ENCODE measurements around the gene GOLGA6B.
"Not testable (repeated sequence)": the region's sequence is repeated elsewhere in the genome, so short reads cannot be mapped to it uniquely, and the experiment has no call there.

DNA sequence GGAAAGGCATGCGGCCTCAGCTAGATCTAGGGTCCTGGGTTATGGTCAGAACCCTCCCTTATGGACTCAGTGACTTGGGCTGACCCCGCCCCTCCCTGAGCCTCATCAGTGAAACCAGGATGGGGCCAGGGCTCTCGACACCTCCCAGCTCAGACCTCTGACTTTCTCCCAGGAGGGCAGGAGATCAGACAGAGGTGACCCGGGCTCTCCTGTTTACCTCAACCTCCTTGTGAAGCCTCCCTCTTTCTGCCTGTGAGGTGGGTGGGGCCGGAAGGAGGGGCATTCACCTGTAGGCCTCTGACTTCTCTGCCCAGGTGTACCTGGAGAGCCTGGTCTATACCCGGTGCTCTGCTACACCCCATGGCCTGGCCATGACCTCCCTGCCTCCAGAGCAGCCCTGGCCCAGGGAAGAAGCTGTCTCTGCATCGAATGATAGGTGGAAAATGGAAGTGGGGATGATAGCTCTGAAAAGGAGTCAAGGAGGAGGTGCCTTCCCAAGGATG lies 25.4 kb upstream of the GOLGA6B start:
- TF ChIP-seq CTCF (IDR thresholded peaks at IDR 0.05; ENCODE audit: poor library complexity); EZH2phosphoT487 (IDR thresholded peaks at IDR 0.05; ENCODE audit: low read depth, severe bottlenecking, unreplicated experiment); EZH2 (IDR thresholded peaks at IDR 0.05; ENCODE audit: borderline replicate concordance): not testable (repeated sequence)

Measured in hepatocyte (in vitro differentiated cells).